ENCODE results near the gene DVL2. TPM values are rescaled to one million over a fixed set of nuclear protein-coding genes. Genes with fewer than 3 reads are reported as not detected.

Gene DVL2
- total RNA-seq, 4 donors from 2014 or later = 5.1 to 83.2 (median 53.5) TPM

GRCh38 chr17:7204828-7205461 is 29.4 kb downstream of the DVL2 start:
- intact Hi-C loops (cut with DNase I; ENCODE audit: low total_unique reads) = no loop called here
- Histone ChIP-seq H3K27ac (peak overlapping the region; percentile 80 to 84), H3K27me3 (no peaks in the 10 kb centered on the region), H3K36me3 (no peaks in the 10 kb centered on the region), H3K9me3 (no peaks in the 10 kb centered on the region), H3K4me3 (peak overlapping the region; percentile 42 to 54), H3K4me1 (peaks cover 0 to 12% of the 10 kb centered on the region in 2 donors)
- DNase-seq = peak; percentile 90 to 92
- TF ChIP-seq CTCF (IDR thresholded peaks at IDR 0.05) = no peak
- peak in 1 of 2 donors; percentile 56 for TF ChIP-seq POLR2A (IDR thresholded peaks at IDR 0.05)

- Histone ChIP-seq H3K27me3 (no peaks in the 10 kb centered on the region), H3K27ac (peak overlapping the region; percentile 80 to 84), H3K9me3 (no peaks in the 10 kb centered on the region), H3K4me3 (peak overlapping the region; percentile 42 to 54), H3K4me1 (peaks cover 0 to 12% of the 10 kb centered on the region in 2 donors), H3K36me3 (no peaks in the 10 kb centered on the region)
- TF ChIP-seq POLR2A (IDR thresholded peaks at IDR 0.05) = no peak
- no peak for TF ChIP-seq CTCF (IDR thresholded peaks at IDR 0.05)
- peak in 1 of 2 donors; percentile 35 for DNase-seq
- intact Hi-C loops (cut with DNase I; ENCODE audit: low total_unique reads) = no loop called here
Observed at GRCh38 chr17:7204336-7204735, 30.0 kb downstream of the DVL2 start.

- intact Hi-C loops (cut with DNase I; ENCODE audit: low total_unique reads) = no loop called here
- H3K36me3 ChIP-seq = no peaks in the 10 kb centered on the region
- H3K4me3 ChIP-seq = no peak overlapping the region
- H3K4me1 ChIP-seq = peaks cover 0 to 12% of the 10 kb centered on the region in 2 donors
- no peaks in the 10 kb centered on the region for H3K27me3 ChIP-seq
- DNase-seq = peak; percentile 20 to 25
- H3K9me3 ChIP-seq = no peaks in the 10 kb centered on the region
- no peak overlapping the region for H3K27ac ChIP-seq
- no peak for TF ChIP-seq CTCF (IDR thresholded peaks at IDR 0.05)
- TF ChIP-seq POLR2A (IDR thresholded peaks at IDR 0.05) = no peak
Observed at GRCh38 chr17:7203391-7203790, 30.9 kb downstream of the DVL2 start.

- Histone ChIP-seq H3K36me3 (no peaks in the 10 kb centered on the region), H3K9me3 (no peaks in the 10 kb centered on the region), H3K27me3 (no peaks in the 10 kb centered on the region), H3K4me3 (no peak overlapping the region), H3K27ac (no peak overlapping the region), H3K4me1 (no peaks in the 10 kb centered on the region)
- no peak for DNase-seq
- intact Hi-C loops (cut with DNase I; ENCODE audit: low total_unique reads) = no loop called here
- TF ChIP-seq CTCF (IDR thresholded peaks at IDR 0.05) (no peak), POLR2A (IDR thresholded peaks at IDR 0.05) (no peak)
Observed at GRCh38 chr17:7196651-7197401, 37.5 kb downstream of the DVL2 start.

- Histone ChIP-seq H3K27me3 (no peaks in the 10 kb centered on the region), H3K27ac (no peak overlapping the region), H3K36me3 (no peaks in the 10 kb centered on the region), H3K4me1 (no peaks in the 10 kb centered on the region), H3K4me3 (no peak overlapping the region), H3K9me3 (no peaks in the 10 kb centered on the region)
- intact Hi-C loops (cut with DNase I; ENCODE audit: low total_unique reads) = no loop called here
- TF ChIP-seq POLR2A (IDR thresholded peaks at IDR 0.05) (no peak), CTCF (IDR thresholded peaks at IDR 0.05) (no peak)
- no peak for DNase-seq
Observed at GRCh38 chr17:7195971-7196370, 38.3 kb downstream of the DVL2 start.
